ENCODE data around the gene RABAC1.
"Not testable (repeated sequence)": the region's sequence is repeated elsewhere in the genome, so short reads cannot be mapped to it uniquely, and the experiment has no call there.

The RABAC1 gene

GRCh38 chr19:41915021-41915775, 43.9 kb downstream of the RABAC1 start:
- DNase-seq (ENCODE audit: low read depth) = no peak

GRCh38 chr19:41914424-41914834, 44.7 kb downstream of the RABAC1 start:
- DNase-seq (ENCODE audit: low read depth) = not testable (repeated sequence)

- DNase-seq (ENCODE audit: low read depth) = no peak
Measured at GRCh38 chr19:41913538-41914423, 45.3 kb downstream of the RABAC1 start.

GRCh38 chr19:41912899-41913537, 46.1 kb downstream of the RABAC1 start:
- no peak for DNase-seq (ENCODE audit: low read depth)

- DNase-seq (ENCODE audit: low read depth) = no peak
Measured at GRCh38 chr19:41911889-41912731, 47.0 kb downstream of the RABAC1 start.

GRCh38 chr19:41910992-41911888, 47.9 kb downstream of the RABAC1 start:
- no peak for DNase-seq (ENCODE audit: low read depth)

- DNase-seq (ENCODE audit: low read depth) = no peak
Measured at GRCh38 chr19:41910240-41910991, 48.7 kb downstream of the RABAC1 start.

GRCh38 chr19:41909706-41910105, 49.4 kb downstream of the RABAC1 start:
- DNase-seq (ENCODE audit: low read depth) = no peak

GRCh38 chr19:41908724-41909464, 50.2 kb downstream of the RABAC1 start:
- DNase-seq (ENCODE audit: low read depth) = no peak

- DNase-seq (ENCODE audit: low read depth) = no peak
Measured at GRCh38 chr19:41907994-41908615, 51.0 kb downstream of the RABAC1 start.

- DNase-seq (ENCODE audit: low read depth) = no peak
Measured at GRCh38 chr19:41906916-41907680, 52.0 kb downstream of the RABAC1 start.

Measured in activated T-cell treated with anti-CD3 and anti-CD28 coated beads for 24 hours (primary cell).